Activated CD4-positive, CD25-positive, alpha-beta regulatory T cell treated with anti-CD3 and anti-CD28 coated beads, Interleukin-2, amount 50 U/mL, for 16 hours (primary cell): Measurements from ENCODE around the gene INPP5B.
"Not testable (repeated sequence)": the region's sequence is repeated elsewhere in the genome, so short reads cannot be mapped to it uniquely, and the experiment has no call there.

Source experiments
- DNase-seq: peaks from one replicate; pipeline ENCODE4 v3.0.0-alpha.2; 2020; ENCODE audit warnings: low read depth, low spot score

INPP5B gene

DNA sequence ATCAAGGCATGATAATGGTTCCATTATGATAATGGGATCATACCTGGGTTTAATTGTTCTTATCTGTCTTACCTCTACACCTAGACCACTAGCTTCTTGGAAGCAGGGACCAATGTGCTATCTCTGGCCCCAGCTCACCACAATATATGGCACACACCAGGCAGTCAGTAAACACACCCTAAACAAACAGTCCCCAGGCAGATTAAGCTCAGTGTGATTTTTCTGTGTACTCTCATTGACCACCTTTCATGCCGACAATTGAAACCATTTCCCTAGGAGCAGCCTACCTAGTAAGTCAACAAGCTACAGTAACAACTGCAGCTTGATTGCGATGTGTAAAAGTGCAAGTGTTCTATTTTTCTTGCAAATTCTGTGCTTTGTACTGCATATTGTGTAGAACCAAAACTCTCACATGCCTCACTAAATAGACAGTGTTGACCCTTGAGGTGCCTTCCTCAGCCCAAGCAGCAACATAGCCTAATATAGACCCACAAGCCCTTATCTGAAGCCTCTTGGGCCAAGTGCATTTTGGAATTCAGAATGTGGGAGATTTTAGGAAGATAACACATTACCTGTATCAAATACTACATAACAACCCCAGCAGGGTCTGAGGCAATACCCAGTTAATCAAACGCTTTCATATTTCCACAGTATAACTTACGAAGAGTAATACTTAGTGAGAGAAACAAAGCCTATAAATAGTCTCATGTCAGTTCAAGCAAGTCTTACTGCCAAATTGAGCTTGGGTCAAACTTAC, 32.0 kb downstream of the INPP5B start:
- DNase-seq, result no peak

DNA sequence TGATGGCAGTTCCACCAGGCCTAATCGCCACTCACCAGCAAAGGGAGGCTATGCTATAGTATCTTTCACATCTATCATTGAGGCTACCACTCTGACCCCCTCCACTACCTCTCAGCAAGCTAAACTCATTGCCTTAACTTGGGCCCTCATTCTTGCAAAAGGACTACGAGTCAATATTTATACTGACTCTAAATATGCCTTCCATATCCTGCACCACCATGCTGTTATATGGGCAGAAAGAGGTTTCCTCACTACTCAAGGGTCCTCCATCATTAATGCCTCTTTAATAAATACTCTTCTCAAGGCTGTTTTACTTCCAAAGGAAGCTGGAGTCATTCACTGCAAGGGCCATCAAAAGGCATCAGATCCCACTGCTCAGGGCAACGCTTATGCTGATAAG, 35.4 kb downstream of the INPP5B start:
- not testable (repeated sequence) for DNase-seq

- DNase-seq, result not testable (repeated sequence)
These were observed 36.0 kb downstream of the INPP5B start for GRCh38 chr1:37910886-37911285.

DNA sequence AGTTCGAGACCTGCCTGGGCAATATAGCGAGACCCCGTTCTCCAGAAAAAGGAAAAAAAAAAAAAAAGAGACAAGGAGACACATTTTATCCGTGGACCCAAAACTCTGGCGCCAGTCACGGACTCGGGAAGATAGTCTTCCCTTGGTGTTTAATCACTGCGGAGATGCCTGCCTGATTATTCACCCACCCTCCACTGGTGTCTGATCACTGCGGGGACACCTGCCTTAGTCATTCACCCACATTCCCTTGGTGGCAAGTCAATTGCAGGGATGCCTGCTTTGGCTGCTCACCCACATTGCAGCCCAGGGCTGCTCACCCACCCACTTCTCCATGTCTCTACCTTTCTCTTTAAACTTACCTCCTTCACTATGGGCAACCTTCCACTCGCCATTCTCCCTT, 38.3 kb downstream of the INPP5B start:
- DNase-seq, result not testable (repeated sequence)

GRCh38 chr1:37907416-37908125, 39.3 kb downstream of the INPP5B start:
- not testable (repeated sequence) for DNase-seq

DNA sequence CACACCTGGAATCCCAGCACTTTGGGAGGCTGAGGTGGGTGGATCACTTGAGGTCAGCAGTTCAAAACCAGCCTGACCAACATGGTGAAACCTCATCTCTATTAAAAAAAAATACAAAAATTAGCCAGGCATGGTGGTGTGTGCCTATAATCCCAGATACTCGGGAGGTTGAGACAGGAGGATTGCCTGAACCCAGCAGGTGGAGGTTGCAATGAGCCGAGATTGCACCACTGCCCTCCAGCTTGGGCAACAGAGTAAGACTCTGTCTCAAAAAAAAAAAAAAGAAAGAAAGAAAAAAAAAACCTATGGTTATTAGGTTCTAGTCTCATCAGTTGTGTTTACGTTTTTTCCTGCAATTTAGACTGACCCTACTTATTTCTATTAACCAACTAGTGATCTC, 40.3 kb downstream of the INPP5B start:
- not testable (repeated sequence) for DNase-seq

DNA sequence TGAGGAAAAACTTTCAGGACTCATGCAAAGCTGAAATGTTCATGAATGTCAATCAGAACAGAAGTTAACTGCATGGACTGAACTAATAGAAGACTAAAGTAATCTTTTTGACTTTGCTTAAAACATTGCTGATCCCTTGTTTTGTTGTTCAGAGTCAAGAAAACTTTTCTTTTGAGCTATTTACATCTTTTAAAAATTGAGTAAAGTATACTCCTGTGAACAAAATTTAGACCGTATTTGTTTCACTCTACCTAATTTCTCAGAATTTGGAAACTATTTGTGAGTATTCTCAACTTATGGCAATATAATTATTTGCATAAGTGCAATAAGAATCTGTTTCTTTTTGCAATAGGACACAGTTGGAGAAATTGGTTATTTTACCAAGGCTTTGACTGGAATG, 41.1 kb downstream of the INPP5B start:
- no peak for DNase-seq

GRCh38 chr1:37903921-37904320, 42.9 kb downstream of the INPP5B start:
- not testable (repeated sequence) for DNase-seq

DNA sequence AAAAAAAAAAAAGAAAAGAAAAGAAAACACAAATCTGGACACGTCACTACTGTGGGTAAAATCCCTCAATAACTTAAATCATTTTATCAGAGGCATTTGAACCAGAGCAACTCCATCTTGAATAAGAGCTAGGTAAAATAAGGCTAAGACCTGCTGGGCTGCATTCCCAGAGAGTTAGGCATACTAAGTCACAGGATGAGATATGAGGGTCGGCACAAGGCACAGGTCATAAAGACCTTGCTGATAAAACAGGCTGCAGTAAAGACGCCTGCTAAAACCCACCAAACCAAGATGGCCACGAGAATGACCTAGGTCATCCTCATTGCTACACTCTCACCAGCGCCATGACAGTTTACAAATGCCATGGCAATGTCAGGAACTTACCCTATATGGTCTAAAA, 43.9 kb downstream of the INPP5B start:
- DNase-seq, result no peak

GRCh38 chr1:37901893-37902225, 45.0 kb downstream of the INPP5B start:
- DNase-seq, result no peak

DNA sequence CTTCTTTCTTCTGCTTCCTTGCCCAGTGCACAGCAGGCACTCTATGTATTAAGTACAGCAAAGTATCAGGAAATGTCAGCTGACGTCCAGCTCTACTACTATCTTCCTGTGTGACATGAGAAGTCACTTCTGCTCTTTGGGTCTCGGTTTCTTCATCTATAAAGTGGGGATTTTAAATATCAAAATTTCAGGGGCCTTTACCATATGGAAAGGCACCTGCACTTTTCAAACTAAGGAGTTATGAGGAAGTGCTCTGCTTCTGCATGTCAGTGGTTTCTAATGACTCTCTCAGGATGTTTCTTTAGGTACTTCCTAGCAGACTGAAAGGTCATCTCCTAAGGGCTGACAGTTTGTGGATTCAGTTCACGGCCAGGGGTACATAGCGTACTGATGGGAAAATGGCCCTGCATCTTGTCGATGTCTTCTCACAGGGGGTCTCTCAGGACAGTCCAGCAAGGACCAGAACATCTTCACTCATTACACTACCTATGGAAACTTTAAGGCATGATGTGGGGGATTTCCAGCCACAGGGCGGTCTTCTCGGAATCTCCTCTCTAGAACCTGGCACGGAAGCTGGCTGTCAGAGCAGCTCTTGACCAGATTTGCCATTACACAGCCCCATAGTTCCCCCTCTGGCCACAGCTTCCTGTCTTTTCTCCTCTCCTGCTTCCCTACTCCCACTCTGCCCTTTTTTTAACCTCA, 45.5 kb downstream of the INPP5B start:
- DNase-seq, result no peak

DNA sequence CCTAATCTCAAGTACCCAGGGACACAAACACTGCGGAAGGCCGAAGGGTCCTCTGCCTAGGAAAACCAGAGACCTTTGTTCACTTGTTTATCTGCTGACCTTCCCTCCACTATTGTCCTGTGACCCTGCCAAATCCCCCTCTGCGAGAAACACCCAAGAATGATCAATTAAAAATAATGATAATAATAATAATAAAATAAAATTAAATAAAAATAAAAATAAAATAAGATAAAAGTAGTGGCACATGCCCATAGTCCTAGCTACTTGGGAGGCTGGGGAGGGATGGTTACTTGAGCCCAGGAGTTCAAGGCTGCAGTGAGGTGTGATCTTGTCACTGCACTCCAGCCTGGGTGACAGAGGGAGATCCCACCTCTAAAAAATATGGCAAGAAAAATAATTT, 49.3 kb downstream of the INPP5B start:
- not testable (repeated sequence) for DNase-seq

GRCh38 chr1:37893673-37894072, 53.2 kb downstream of the INPP5B start:
- DNase-seq, result no peak

DNA sequence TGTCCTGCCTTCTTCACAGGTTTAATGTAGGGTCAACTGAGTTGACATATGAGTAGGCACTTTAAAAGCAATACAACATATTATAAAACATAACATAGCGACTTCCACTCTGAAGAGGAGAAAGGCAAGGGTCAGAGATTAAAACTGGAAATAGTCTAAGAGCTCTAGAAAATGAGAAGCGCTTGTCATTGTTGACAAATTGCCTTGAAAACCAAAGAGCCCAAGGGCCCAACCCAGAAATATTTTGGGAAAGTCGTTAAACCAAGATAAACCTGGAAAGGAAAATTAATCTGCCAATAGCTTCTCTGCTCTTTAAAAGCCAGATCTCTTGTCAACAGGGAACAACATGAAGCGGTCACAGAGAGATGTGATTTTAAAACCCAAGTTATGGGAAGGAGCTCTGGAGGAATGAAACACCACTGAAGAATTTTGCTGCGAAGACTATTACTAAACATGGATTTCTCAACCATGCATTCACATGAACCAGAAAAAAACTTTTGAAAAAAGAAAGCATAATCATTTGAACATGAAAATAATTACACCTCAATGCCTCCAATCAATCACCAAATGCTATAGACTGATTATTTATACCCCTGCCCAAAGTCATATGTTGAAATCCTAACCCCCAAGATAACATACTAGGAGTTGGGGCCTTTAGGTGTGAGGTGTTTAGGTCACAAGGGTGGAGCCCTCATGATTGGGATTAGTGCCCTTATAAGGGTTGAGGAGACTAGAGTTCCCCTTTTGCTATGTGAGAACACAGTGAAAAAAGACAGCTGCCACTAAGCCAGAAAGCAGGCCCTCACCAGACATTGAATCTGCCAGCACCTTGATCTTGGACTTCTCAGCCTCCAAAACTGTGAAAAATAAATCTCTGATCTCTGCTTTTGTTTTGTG, 54.5 kb downstream of the INPP5B start:
- no peak for DNase-seq

GRCh38 chr1:37890378-37891014, 56.4 kb downstream of the INPP5B start:
- DNase-seq, result no peak

DNA sequence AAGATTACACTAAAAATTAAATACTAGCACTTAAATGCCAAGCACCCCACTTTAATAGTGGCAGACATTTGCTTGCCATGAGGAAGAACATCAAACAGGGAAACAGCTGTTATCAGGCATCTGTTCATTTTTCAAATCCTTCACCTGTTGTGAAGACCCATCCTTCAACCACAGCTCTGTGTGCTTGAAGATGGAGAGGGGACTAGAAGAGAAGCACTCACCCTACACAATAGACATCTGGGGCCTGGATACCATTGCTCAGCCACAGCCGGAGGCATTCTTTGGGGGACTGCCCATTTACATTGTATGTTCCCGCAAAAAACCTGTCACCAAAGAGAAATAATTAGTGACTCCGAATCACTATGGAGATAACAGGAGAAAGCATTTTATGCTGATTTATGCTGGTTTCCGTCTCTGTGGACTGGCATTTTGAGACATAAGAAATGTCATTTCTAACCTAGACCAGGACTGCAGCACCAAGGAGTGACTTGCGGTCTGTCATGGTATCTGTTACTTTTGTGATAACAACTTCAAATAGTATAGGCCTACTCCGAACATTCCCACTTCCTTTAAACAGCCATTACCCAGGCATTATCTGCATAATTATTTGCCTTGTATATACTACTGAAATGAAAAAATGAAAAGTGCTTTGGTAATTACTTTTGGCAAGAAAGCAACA, 58.7 kb downstream of the INPP5B start:
- DNase-seq, result no peak

DNA sequence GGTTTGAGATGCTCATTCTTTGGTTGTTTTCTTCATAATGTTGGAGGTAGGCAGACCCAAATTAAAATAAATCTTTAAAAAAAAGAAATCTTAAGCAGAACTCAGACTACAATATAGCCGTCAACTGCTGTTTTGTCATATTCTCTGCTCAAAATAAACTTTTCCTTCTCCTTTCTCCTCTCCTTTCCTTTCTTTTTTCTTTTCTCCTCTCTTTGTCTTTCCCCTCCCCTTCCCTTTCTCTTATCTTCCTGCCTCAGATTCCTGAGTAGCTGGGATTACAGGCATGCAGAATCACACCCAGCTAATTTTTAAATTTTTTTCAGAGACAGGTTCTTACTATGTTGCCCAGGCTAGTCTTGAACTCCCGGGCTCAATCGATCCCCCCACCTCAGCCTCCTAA, 62.7 kb downstream of the INPP5B start:
- DNase-seq, result no peak

DNA sequence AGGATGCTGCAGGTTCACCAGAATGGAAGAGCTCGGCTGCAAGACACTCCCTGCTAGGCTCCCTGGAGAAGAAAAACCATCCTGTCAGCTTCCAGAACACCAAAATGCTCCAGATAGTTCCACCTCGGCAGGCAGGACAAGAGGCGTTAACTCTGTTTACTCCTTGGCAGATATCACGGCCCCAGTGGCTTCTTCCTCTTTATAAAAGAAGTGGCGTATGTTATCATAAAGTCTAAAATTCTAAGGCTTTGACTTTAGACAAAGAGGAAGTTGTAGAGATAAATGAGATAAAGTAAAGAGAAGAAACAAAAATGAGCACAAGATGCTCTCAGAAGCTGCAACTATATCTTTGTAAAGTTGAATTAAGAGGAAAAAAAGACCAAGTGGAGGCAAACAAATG, 63.2 kb downstream of the INPP5B start:
- no peak for DNase-seq

DNA sequence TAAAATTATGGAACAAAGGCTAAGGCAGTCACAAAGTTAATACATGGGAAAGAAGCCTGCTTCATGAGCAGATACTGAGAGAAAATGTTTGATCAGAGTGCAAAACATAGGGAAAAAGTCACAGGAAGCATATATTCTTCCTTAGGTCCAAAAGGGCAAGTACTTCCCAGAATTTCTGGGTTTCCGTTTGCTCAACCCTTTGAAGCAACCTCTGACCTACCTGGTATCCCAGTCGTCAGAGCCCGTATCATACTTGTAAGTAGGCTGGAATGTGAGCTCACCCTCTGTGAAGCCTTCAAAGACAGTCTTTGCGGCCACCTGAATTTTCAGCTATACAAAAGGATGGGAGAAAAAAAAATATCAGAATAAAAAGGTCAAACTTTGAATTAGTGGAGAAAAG, 67.0 kb downstream of the INPP5B start:
- DNase-seq, result no peak

DNA sequence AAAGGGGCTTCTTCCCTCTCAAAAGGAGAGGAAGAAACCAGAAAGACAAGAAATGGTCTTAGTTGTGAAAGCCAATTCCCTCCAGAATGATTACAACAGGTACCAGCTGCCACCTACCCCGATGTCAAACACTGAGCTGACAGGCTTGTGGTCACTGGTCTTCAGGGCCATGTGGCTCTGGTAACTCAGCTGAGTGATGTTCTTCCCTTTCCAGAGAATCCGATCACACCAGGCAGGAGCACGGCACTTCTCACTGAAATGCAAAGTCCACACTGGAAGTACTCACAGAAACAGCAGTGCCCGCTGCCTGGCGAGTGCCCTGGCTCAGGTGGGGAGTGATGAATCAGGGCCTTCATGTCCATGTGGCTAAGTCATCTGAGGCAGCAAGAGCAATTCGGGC, 68.8 kb downstream of the INPP5B start:
- no peak for DNase-seq

DNA sequence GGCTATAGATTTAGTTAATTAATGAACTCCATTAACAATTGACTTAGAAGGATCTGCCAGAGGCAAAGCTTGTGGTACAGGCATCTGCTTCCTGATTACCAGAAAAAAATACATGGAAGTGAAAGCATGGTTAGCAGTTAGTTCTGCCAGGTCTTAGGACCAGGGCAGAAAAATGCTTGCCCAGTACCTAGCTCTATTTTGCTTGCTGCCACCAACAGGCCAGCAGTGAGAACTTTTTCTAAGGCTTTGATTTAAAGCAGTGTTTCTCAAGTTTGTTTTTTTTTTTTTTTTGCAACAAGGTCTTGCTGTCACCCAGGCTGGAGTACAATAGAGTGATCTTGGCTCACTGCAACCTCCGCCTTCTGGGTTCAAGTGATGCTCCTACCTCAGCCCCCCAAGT, 71.0 kb downstream of the INPP5B start:
- DNase-seq, result no peak
